GM12873 (cell line): ENCODE measurements around the gene TEAD3.

Experiments
- CTCF ChIP-seq: IDR thresholded peaks from 2 replicates; pipeline ENCODE4 v1.5.1; 2012; ENCODE audit warnings: low read depth, mild to moderate bottlenecking, moderate library complexity, low read length, control low read depth; ENCODE audit not compliant: insufficient read depth; ENCODE audit errors: missing control alignments

The TEAD3 gene

DNA sequence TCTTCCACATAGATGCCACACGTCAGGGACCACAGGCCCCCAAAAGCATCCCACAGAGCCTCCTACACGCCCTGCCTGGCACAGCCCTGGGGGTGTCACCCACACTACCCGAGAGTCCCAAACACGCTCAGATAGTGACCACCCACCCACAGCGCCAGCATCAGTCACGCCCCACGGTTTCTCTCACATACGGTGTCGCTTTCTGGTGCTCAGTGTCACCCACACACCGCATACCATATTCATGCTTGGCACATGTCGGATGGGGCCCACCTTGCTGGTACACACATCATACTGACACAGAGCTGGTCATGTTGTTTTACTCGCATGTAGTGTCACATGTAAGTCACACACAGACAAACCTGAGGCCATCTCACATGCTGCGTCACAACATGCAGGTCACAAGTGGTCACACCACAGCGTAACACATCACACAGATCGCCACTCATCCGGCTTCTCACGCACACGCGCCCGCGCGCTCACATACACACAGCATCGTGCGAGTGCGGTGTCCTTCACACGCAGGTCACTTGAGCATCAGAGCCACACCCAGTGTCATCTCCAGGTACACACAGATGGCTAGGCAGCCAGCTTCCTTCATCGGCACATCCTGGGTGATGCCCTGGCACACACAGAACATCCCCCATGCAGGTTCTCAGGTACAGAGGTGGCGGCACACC is 3.4 kb downstream of the TEAD3 start:
- no peak for TF ChIP-seq CTCF

DNA sequence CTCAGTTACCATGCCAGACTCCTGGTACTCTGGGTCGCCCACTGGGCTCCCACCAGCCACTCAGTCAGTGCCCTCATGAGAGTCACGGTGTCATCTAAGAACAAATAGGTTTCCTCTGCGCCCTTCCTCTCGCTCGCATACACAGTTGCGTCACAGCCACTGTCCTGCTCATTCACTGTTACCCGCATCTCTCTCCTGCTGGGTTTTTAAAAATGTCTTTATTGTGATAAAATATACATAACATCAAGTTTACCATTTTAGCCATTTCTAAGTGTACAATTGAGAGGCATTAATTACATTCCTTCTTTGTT is 4.0 kb downstream of the TEAD3 start:
- TF ChIP-seq CTCF, result no peak

DNA sequence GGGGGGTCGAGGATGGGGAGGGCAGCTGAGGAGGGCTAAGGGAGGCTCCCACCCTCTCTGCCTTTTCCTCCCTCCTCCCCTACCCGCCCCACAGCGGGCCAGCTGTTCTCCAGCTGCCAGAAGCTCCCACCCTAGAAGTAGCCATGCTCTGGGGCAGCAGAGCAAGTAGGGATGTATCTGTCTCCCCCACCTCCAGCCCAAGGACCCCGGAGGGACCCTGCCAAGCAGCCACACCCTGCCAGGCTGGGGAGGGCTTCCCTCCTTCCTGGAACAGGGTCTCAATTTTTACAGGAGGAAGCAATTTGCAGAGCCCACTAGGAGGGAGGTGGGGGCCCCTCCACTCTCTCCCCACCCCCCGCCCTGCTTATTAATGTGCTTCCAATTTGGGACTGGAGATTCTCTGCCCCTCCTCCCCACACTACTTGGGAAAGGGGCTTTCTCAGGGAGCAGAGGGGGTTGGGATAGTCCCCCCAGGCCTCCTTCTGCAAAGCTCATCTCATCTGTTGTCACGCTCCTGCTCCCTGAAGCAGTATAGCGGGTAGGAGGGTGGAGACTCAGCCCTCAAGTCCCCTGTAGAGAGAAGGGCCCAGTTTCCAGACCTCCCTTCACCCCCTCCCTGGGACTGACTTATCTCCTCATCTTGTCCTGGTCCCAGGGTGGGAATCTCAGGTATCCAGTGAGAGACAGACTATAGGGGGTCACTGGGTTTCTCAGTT is 4.5 kb downstream of the TEAD3 start:
- no peak for TF ChIP-seq CTCF

DNA sequence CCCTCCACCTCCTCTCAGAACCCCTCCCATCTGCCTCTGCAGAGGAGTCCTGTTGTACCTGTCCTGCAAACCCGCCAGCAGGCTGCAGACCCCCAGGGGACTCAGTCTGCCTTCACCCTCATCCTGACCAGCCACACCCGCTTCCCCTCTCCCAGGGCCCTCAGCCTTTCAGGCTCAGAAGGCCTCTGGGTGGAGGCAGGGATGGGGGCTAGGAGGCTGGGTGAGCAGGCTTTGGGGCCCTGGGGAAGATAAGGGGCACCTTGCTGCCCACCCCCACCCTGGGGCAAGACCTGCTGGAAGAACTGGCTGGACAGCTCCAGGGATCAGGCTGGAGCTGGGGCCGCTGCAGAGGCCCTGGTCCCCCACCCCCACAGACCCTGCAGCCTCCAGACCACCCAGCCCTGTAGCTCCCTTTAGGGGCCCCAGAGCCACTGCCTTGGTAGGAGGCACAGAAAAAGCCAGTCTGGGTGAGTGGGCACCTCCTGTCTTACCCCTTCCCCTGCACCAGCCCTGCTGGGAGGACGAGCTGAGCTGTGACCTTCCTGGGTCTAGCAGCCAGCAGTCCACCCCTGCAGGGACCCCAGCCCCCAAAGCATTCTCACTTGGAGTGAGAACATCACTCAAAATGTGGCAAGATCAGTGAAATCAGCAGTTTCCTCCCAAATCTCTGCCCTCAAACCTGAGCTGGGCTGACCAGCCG is 5.2 kb downstream of the TEAD3 start:
- no peak for TF ChIP-seq CTCF

- TF ChIP-seq CTCF, result no peak
These were observed 5.9 kb downstream of the TEAD3 start for GRCh38 chr6:35490821-35491557.

DNA sequence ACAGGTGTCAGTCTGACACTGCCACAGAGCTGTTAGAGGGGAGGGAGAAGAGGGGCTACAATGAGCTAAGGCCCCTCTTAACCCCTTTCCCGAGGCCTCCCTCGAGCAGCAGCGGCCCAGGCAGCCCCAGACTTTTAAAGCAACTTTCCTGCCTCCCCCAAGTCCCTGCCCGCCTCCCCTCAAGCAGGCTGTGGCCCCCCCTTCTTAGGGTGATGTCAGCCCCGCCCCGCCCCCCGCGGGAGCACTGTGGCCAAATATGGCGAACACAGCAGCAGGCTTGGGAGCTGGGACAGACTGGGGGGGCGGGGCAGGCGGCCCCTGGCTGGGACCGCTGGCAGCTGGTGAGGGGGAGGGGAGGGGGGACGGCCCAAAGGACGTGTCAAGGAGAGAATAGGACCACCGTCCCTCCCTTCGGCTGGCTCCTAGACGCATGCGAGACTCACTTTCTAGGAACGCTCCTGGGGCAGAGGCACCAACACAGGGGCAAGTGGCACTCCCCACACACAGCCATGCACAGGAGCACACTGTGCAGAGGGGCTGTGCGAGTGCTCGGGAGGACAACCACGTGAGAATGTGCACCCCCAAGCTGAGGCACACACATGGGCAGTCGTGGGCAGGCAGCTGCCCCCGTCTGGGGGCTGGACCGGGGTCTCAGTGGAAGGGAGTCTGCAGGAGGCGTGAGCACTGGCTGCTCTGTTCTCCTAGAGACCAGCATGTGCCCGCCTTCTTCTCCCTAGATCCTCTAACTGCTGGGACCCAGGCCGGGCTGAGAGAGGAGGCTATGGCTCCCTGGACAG is 6.7 kb downstream of the TEAD3 start:
- no peak for TF ChIP-seq CTCF
